Gastrocnemius medialis (tissue), 4 donors: ENCODE data around the gene ANKRD49. TPM values are rescaled to one million over a fixed set of nuclear protein-coding genes. Genes with fewer than 3 reads are reported as not detected.

Experiments used
- ATAC-seq, 2 donors: fragments of 150-250 bp; one replicate each; pipeline ENCODE4 v1.9.1; 2016
- DNase-seq, 2 donors: peaks; one replicate each; pipeline ENCODE4 v3.0.0-alpha.2; 2019
- H3K27ac ChIP-seq, 4 donors: fragments of 200-600 bp; sonication (generic); 1 replicate in 1 of 4; 2 replicates in 3 of 4; pipeline ENCODE4 v1.5.1; 2016 to 2018; ENCODE audit warnings: mild to moderate bottlenecking in 2 of 4, moderate library complexity in 1 of 4
- H3K27me3 ChIP-seq, 3 donors: fragments of 200-600 bp; sonication (generic) in 2 of 3; 1 replicate in 1 of 3; 2 replicates in 2 of 3; pipeline versions ENCODE4 v1.5.1 to v1.6.0; 2016 to 2019; ENCODE audit warnings: mild to moderate bottlenecking in 1 of 3, moderate library complexity in 1 of 3
- H3K36me3 ChIP-seq, 2 donors: fragments of 200-600 bp; sonication (generic) in 1 of 2; one replicate each; pipeline ENCODE4 v1.5.1; 2017 to 2018
- H3K4me1 ChIP-seq, 2 donors: fragments of 200-600 bp; sonication (generic) in 1 of 2; one replicate each; pipeline ENCODE4 v1.5.1; 2016 to 2017; ENCODE audit warnings: mild to moderate bottlenecking in 2 of 2
- H3K4me3 ChIP-seq, 4 donors: fragments of 200-600 bp; sonication (generic) in 3 of 4; 1 replicate in 1 of 4; 2 replicates in 3 of 4; pipeline ENCODE4 v1.5.1; 2016 to 2019; ENCODE audit warnings: mild to moderate bottlenecking in 2 of 4
- H3K9me3 ChIP-seq, 3 donors: fragments of 200-600 bp; sonication (generic) in 2 of 3; 1 replicate in 1 of 3; 2 replicates in 2 of 3; pipeline ENCODE4 v1.5.1; 2016 to 2019
- CTCF ChIP-seq, 5 experiments: fragments of 450-650 bp in 3 of 5; fragments of 200-600 bp in 2 of 5; sonication (generic) in 2 of 5; IDR thresholded peaks in 4 of 5; conservative IDR thresholded peaks in 1 of 5; 1 replicate in 4 of 5; 2 replicates in 1 of 5; pipeline ENCODE4 v1.5.1; 2016 to 2019; ENCODE audit warnings: antibody characterized with exemption in 5 of 5, mild to moderate bottlenecking in 3 of 5, moderate library complexity in 3 of 5
- POLR2A ChIP-seq, 2 donors: fragments of 450-650 bp; IDR thresholded peaks; one replicate each; pipeline ENCODE4 v1.6.1; 2017; ENCODE audit warnings: antibody characterized with exemption in 2 of 2, mild to moderate bottlenecking in 2 of 2, moderate library complexity in 2 of 2
- in situ Hi-C, 4 donors: fragments of 200-750 bp; cut with MboI; loops; one replicate each; pipeline versions ENCODE4 v1.15.0 to v1.8.0; 2017; ENCODE audit warnings: low sequenced_read_pairs in 4 of 4
- intact Hi-C: fragments of 100-400 bp; cut with DNase I; formaldehyde crosslinking; loops from one replicate; pipeline ENCODE4 v1.15.1; 2023; ENCODE audit warnings: low total_unique reads
- total RNA-seq, 4 donors: library from RNA; depleted of rRNA; stranded (reverse); fragments of >200 nt; gene quantifications; one replicate each; pipeline versions ENCODE4 v1.1.0 to v1.2.3, GENCODE V29; 2016

ANKRD49 gene
- total RNA-seq, 4 donors from 2014 or later, result 9.0 to 21.1 (median 11.9) TPM

- ATAC-seq, result no peak
- TF ChIP-seq CTCF (IDR thresholded peaks at IDR 0.05 in 4 of 5, conservative IDR thresholded peaks at IDR 0.05 in 1 of 5), result no peak
- no peak for TF ChIP-seq POLR2A (IDR thresholded peaks at IDR 0.05)
Measured at GRCh38 chr11:94539420-94539819, 45.6 kb downstream of the ANKRD49 start.

GRCh38 chr11:94543695-94544645, 50.2 kb downstream of the ANKRD49 start, which contains the start of gene FUT4:
TSS of gene FUT4 (plus strand) at chr11:94543921. CDS start at chr11:94544134, 213 bp downstream.
- peak within 1 kb of the TSS; percentile 84 to 93 (median 92) for H3K27ac ChIP-seq
- peak; percentile 89 to 91 for ATAC-seq
- no peak for TF ChIP-seq CTCF (IDR thresholded peaks at IDR 0.05 in 4 of 5, conservative IDR thresholded peaks at IDR 0.05 in 1 of 5)
- TF ChIP-seq POLR2A (IDR thresholded peaks at IDR 0.05), result peak; percentile 45 to 57
- in situ Hi-C loops, result no loop called here
- intact Hi-C loops, result no loop called here
- no peaks in the 10 kb centered on the region for H3K36me3 ChIP-seq
- DNase-seq, result peak; percentile 74 to 77
- peaks cover 0 to 10% of the 10 kb centered on the region in 2 donors for H3K4me1 ChIP-seq
- peak within 1 kb of the TSS; percentile 70 to 86 (median 82) for H3K4me3 ChIP-seq
- H3K9me3 ChIP-seq, result no peaks in the 10 kb centered on the region
- H3K27me3 ChIP-seq, result no peaks in the 10 kb centered on the region

More at GRCh38 chr11:94539420-94539819, 45.6 kb downstream of the ANKRD49 start:
- intact Hi-C loops, result no loop called here
- H3K36me3 ChIP-seq, result no peaks in the 10 kb centered on the region
- no peak overlapping the region for H3K27ac ChIP-seq
- no peak for DNase-seq
- H3K4me1 ChIP-seq, result peaks cover 0 to 4% of the 10 kb centered on the region in 2 donors
- H3K27me3 ChIP-seq, result no peaks in the 10 kb centered on the region
- in situ Hi-C loops, result no loop called here
- H3K9me3 ChIP-seq, result no peaks in the 10 kb centered on the region
- H3K4me3 ChIP-seq, result no peak overlapping the region

GRCh38 chr11:94544646-94545263, 51.0 kb downstream of the ANKRD49 start:
- DNase-seq (no peak), ATAC-seq (no peak)
- intact Hi-C loops (no loop called here), in situ Hi-C loops (no loop called here)
- Histone ChIP-seq H3K36me3 (no peaks in the 10 kb centered on the region), H3K4me3 (peak overlapping the region; percentile 70 to 86 (median 82)), H3K27me3 (no peaks in the 10 kb centered on the region), H3K27ac (peak overlapping the region; percentile 2 to 92 (median 88)), H3K4me1 (peaks cover 0 to 10% of the 10 kb centered on the region in 2 donors), H3K9me3 (no peaks in the 10 kb centered on the region)
- TF ChIP-seq POLR2A (IDR thresholded peaks at IDR 0.05) (no peak), CTCF (IDR thresholded peaks at IDR 0.05 in 4 of 5, conservative IDR thresholded peaks at IDR 0.05 in 1 of 5) (no peak)

- no peak for ATAC-seq
- peaks cover 0 to 10% of the 10 kb centered on the region in 2 donors for H3K4me1 ChIP-seq
- no peak overlapping the region for H3K27ac ChIP-seq
Measured at GRCh38 chr11:94545264-94546161, 51.7 kb downstream of the ANKRD49 start.

More at GRCh38 chr11:94545264-94546161, 51.7 kb downstream of the ANKRD49 start:
- intact Hi-C loops (no loop called here), in situ Hi-C loops (no loop called here)
- Histone ChIP-seq H3K9me3 (no peaks in the 10 kb centered on the region), H3K27me3 (no peaks in the 10 kb centered on the region), H3K36me3 (no peaks in the 10 kb centered on the region), H3K4me3 (peak overlapping the region; percentile 70 to 86 (median 82))
- no peak for DNase-seq
- TF ChIP-seq CTCF (IDR thresholded peaks at IDR 0.05 in 4 of 5, conservative IDR thresholded peaks at IDR 0.05 in 1 of 5), result no peak
- no peak for TF ChIP-seq POLR2A (IDR thresholded peaks at IDR 0.05)
